ENCODE results near the gene VDR.

The VDR gene

GRCh38 chr12:47864646-47865235 lies 40.1 kb downstream of the VDR start:
- DNase-seq, result no peak

GRCh38 chr12:47863985-47864384 lies 40.8 kb downstream of the VDR start:
- no peak for DNase-seq

- DNase-seq, result no peak
These were observed 41.3 kb downstream of the VDR start for GRCh38 chr12:47863467-47863866.

GRCh38 chr12:47862881-47863280 lies 41.9 kb downstream of the VDR start:
- no peak for DNase-seq

- no peak for DNase-seq
These were observed 42.5 kb downstream of the VDR start for GRCh38 chr12:47862167-47862750.

- DNase-seq, result no peak
These were observed 43.9 kb downstream of the VDR start for GRCh38 chr12:47860873-47861272.

- DNase-seq, result no peak
These were observed 44.4 kb downstream of the VDR start for GRCh38 chr12:47860279-47860841.

- no peak for DNase-seq
These were observed 46.1 kb downstream of the VDR start for GRCh38 chr12:47858511-47859266.

- no peak for DNase-seq
These were observed 47.8 kb downstream of the VDR start for GRCh38 chr12:47856721-47857575.

GRCh38 chr12:47856094-47856493 lies 48.7 kb downstream of the VDR start:
- no peak for DNase-seq

GRCh38 chr12:47855502-47855901 lies 49.3 kb downstream of the VDR start:
- DNase-seq, result no peak

- no peak for DNase-seq
These were observed 50.3 kb downstream of the VDR start for GRCh38 chr12:47854531-47854930.

GRCh38 chr12:47852096-47852571 lies 52.7 kb downstream of the VDR start:
- no peak for DNase-seq

GRCh38 chr12:47851303-47851952 lies 53.4 kb downstream of the VDR start:
- no peak for DNase-seq

GRCh38 chr12:47850153-47851084 lies 54.4 kb downstream of the VDR start:
- no peak for DNase-seq

GRCh38 chr12:47849261-47849660 lies 55.5 kb downstream of the VDR start:
- no peak for DNase-seq

- no peak for DNase-seq
These were observed 55.9 kb downstream of the VDR start for GRCh38 chr12:47848853-47849252.

GRCh38 chr12:47846294-47846996 lies 58.3 kb downstream of the VDR start:
- DNase-seq, result no peak

GRCh38 chr12:47845081-47845480 lies 59.7 kb downstream of the VDR start:
- no peak for DNase-seq

GRCh38 chr12:47844264-47845019 lies 60.4 kb downstream of the VDR start:
- DNase-seq, result no peak

All from NCI-H526 (cell line).